Umbilical cord (tissue), 1 donor: Measurements from ENCODE around the gene RAB42. TPM values are rescaled to one million over a fixed set of nuclear protein-coding genes. Genes with fewer than 3 reads are reported as not detected.

Experiments used
- total RNA-seq: library from RNA; depleted of rRNA; stranded (reverse); fragments of >200 nt; gene quantifications from one replicate; pipeline ENCODE4 v1.2.3, GENCODE V29; 2014; ENCODE audit warnings: low replicate concordance; ENCODE audit not compliant: insufficient read depth

RAB42 gene
- total RNA-seq, 1 donor from 2014 or later: 7.0 TPM

Other genes starting within 250 kb of the RAB42 start
- gene PHACTR4, start 222.5 kb upstream of the RAB42 start, total RNA-seq: 10.8 TPM
- 16.1 TPM for gene RCC1, start 86.2 kb upstream of the RAB42 start, total RNA-seq
- gene TRNAU1AP, start 39.2 kb upstream of the RAB42 start, total RNA-seq: 26.2 TPM
- 39.2 TPM for gene TAF12, start 50.8 kb downstream of the RAB42 start, total RNA-seq
- not detected for gene RNU11, start 56.3 kb downstream of the RAB42 start, total RNA-seq
- 3.4 TPM for gene GMEB1, start 76.5 kb downstream of the RAB42 start, total RNA-seq
- 36.4 TPM for gene YTHDF2, start 144.7 kb downstream of the RAB42 start, total RNA-seq
- 0.72 TPM for gene OPRD1, start 219.9 kb downstream of the RAB42 start, total RNA-seq